Astrocyte (in vitro differentiated cells and primary cell): ENCODE results near the gene SEMA4D. TPM values are rescaled to one million over a fixed set of nuclear protein-coding genes. Genes with fewer than 3 reads are reported as not detected.

Experiments
- DNase-seq: peaks from one replicate; pipeline ENCODE4 v3.0.0-alpha.2; 2010; ENCODE audit warnings: low read depth
- FAIRE-seq: peaks from 2 replicates; lab custom pipeline; 2011; peaks lifted over from hg19 to GRCh38; lab: Jason Lieb, UNC
- H2AFZ ChIP-seq: 2 replicates; pipeline ENCODE4 v1.6.0; 2012; ENCODE audit warnings: low read depth, low read length, inconsistent platforms
- H3K27ac ChIP-seq: 2 replicates; pipeline ENCODE4 v1.5.1; 2011; ENCODE audit warnings: low read depth, low read length, inconsistent platforms
- H3K27me3 ChIP-seq: 2 replicates; pipeline ENCODE4 v1.6.0; 2011; ENCODE audit warnings: low read length, inconsistent platforms; ENCODE audit not compliant: insufficient read depth
- H3K36me3 ChIP-seq: 2 replicates; pipeline ENCODE4 v1.5.1; 2011; ENCODE audit warnings: low read length, inconsistent platforms; ENCODE audit not compliant: insufficient read depth
- H3K4me1 ChIP-seq: 2 replicates; pipeline ENCODE4 v1.5.1; 2011; ENCODE audit warnings: low read length, inconsistent platforms; ENCODE audit not compliant: insufficient read depth
- H3K4me2 ChIP-seq: 2 replicates; pipeline ENCODE4 v1.6.0; 2012; ENCODE audit warnings: low read length, inconsistent platforms
- H3K4me3 ChIP-seq: 2 replicates; pipeline ENCODE4 v1.5.1; 2011; ENCODE audit warnings: low read depth, mild to moderate bottlenecking, low read length, inconsistent platforms; ENCODE audit not compliant: insufficient read depth
- H3K79me2 ChIP-seq: 2 replicates; pipeline ENCODE4 v1.6.0; 2012; ENCODE audit warnings: mild to moderate bottlenecking, low read length, inconsistent platforms; ENCODE audit not compliant: insufficient read depth
- H3K9ac ChIP-seq: 2 replicates; pipeline ENCODE4 v1.6.0; 2012; ENCODE audit warnings: mild to moderate bottlenecking, low read length, inconsistent platforms
- H3K9me3 ChIP-seq: 2 replicates; pipeline ENCODE4 v1.5.1; 2012; ENCODE audit warnings: low read depth, mild to moderate bottlenecking, low read length, inconsistent platforms; ENCODE audit not compliant: insufficient read depth
- H4K20me1 ChIP-seq: 2 replicates; pipeline ENCODE4 v1.6.0; 2012; ENCODE audit warnings: low read length, inconsistent platforms; ENCODE audit not compliant: insufficient read depth
- H3K27ac Mint-ChIP-seq: one replicate; pipeline ENCODE4 v1.8.0; 2021; ENCODE audit warnings: mild to moderate bottlenecking, mixed read lengths; ENCODE audit not compliant: unreplicated experiment
- H3K27me3 Mint-ChIP-seq: one replicate; pipeline ENCODE4 v1.8.0; 2021; ENCODE audit warnings: low read depth, mixed read lengths; ENCODE audit not compliant: unreplicated experiment
- H3K36me3 Mint-ChIP-seq: one replicate; pipeline ENCODE4 v1.8.0; 2021; ENCODE audit warnings: low read depth, mixed read lengths; ENCODE audit not compliant: unreplicated experiment
- H3K4me1 Mint-ChIP-seq: one replicate; pipeline ENCODE4 v1.8.0; 2021; ENCODE audit warnings: low read depth, mixed read lengths; ENCODE audit not compliant: unreplicated experiment
- H3K4me3 Mint-ChIP-seq: one replicate; pipeline ENCODE4 v1.8.0; 2021; ENCODE audit warnings: mild to moderate bottlenecking, moderate library complexity, mixed read lengths; ENCODE audit not compliant: unreplicated experiment
- H3K9me3 Mint-ChIP-seq: one replicate; pipeline ENCODE4 v1.8.0; 2021; ENCODE audit warnings: mild to moderate bottlenecking, mixed read lengths; ENCODE audit not compliant: unreplicated experiment
- EZH2 ChIP-seq: IDR thresholded peaks from 2 replicates; pipeline ENCODE4 v1.6.1; 2012; ENCODE audit warnings: mild to moderate bottlenecking, low read length, inconsistent platforms; ENCODE audit not compliant: insufficient read depth
- total RNA-seq: library from RNA; stranded (reverse); gene quantifications from 2 replicates; pipeline ENCODE4 v1.2.1, GENCODE V29; 2021
- TF ChIP-seq, protein P1 (sequence below): IDR thresholded peaks from 2 replicates; pipeline ENCODE4 v1.5.1; 2011; ENCODE audit warnings: low read depth, mild to moderate bottlenecking, inconsistent platforms, low read length, moderate library complexity; ENCODE audit not compliant: insufficient read depth

The SEMA4D gene
- total RNA-seq, 1 donor from 2014 or later = 6.2 TPM

DNA sequence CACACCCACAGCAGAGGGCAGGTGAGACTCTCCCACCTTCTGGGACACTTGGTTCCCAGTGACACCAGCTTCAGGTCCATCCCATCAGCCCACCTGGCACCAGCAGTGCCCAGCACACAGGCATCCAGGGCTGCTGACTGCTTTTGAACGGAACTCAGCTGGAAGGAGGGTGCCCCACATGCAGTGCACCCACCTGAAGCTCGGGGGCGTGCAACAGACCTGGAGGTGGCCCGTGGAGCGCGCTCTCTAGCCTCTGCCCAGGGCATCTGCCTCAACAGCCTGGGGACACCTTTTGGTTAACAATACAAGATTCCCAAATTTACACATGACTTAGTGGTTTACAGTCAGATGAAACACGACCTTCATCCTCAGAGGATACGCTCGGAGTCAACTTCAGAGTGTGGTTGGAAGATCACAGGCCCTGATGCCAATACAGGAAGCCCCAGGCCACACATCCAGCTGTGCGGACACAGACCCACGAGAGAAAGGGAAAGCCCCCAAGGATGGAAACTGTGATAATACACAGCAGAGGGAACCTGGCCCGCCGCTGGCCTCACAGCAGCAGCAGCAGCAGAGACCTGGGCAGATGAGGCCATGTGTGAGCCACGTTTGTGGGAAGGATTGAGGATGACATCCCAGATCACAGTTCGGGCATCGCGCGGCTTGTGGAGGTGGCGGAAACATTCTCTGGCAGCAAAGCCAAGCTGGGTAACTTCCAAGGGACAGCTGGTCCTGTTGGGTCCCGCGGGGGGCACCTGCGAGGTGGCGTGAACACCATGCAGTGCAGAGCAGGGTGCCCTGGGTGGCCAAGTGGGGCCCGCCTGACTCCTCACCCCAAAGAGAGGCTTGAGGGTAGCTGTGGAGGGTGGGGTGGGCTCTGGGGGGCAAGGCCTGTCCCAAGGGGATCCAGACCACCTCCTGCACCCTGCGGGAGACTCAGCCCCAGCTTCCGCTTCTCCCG lies 115.6 kb downstream of the SEMA4D start:
- H3K9me3 ChIP-seq = no peaks in the 10 kb centered on the region
- no peaks in the 10 kb centered on the region for H3K27me3 ChIP-seq
- Mint-ChIP-seq H3K4me3 (no peak overlapping the region), H3K9me3 (no peaks in the 10 kb centered on the region), H3K27me3 (peaks cover 3% of the 10 kb centered on the region), H3K27ac (no peak overlapping the region), H3K4me1 (peaks cover 3% of the 10 kb centered on the region), H3K36me3 (peaks cover 22% of the 10 kb centered on the region)
- no peak for FAIRE-seq
- TF ChIP-seq EZH2 = no peak
- TF ChIP-seq, protein P1, sequence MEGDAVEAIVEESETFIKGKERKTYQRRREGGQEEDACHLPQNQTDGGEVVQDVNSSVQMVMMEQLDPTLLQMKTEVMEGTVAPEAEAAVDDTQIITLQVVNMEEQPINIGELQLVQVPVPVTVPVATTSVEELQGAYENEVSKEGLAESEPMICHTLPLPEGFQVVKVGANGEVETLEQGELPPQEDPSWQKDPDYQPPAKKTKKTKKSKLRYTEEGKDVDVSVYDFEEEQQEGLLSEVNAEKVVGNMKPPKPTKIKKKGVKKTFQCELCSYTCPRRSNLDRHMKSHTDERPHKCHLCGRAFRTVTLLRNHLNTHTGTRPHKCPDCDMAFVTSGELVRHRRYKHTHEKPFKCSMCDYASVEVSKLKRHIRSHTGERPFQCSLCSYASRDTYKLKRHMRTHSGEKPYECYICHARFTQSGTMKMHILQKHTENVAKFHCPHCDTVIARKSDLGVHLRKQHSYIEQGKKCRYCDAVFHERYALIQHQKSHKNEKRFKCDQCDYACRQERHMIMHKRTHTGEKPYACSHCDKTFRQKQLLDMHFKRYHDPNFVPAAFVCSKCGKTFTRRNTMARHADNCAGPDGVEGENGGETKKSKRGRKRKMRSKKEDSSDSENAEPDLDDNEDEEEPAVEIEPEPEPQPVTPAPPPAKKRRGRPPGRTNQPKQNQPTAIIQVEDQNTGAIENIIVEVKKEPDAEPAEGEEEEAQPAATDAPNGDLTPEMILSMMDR = no peak
- H3K4me3 ChIP-seq = no peak overlapping the region
- H3K4me1 ChIP-seq = no peaks in the 10 kb centered on the region
- no peak for DNase-seq
- no peak overlapping the region for H2AFZ ChIP-seq
- H3K79me2 ChIP-seq = no peaks in the 10 kb centered on the region
- no peak overlapping the region for H3K9ac ChIP-seq
- no peak overlapping the region for H3K4me2 ChIP-seq
- no peaks in the 10 kb centered on the region for H3K36me3 ChIP-seq
- no peak overlapping the region for H3K27ac ChIP-seq
- no peaks in the 10 kb centered on the region for H4K20me1 ChIP-seq

DNA sequence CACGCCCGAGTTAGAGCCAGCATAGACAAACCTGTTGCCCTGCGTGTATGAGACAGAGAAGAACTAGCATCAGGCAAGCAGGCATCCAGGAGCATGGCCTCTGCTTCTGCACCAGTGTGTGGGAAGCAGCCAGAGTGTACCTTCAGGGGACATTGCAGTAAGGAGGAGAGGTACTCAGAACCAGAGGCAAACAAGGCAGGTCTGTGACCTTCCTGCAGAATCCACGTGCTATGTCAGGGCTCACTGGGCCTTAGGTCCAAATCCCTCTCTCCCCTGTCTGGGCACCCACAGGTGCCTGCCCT lies 116.7 kb downstream of the SEMA4D start:
- no peaks in the 10 kb centered on the region for H3K4me1 ChIP-seq
- H3K4me3 ChIP-seq = no peak overlapping the region
- no peak for FAIRE-seq
- no peaks in the 10 kb centered on the region for H3K36me3 ChIP-seq
- H4K20me1 ChIP-seq = no peaks in the 10 kb centered on the region
- Mint-ChIP-seq H3K27ac (no peak overlapping the region), H3K27me3 (peaks cover 4% of the 10 kb centered on the region), H3K9me3 (no peaks in the 10 kb centered on the region), H3K36me3 (peaks cover 18% of the 10 kb centered on the region), H3K4me3 (no peak overlapping the region), H3K4me1 (peaks cover 3% of the 10 kb centered on the region)
- no peak for DNase-seq
- no peaks in the 10 kb centered on the region for H3K27me3 ChIP-seq
- H3K79me2 ChIP-seq = no peaks in the 10 kb centered on the region
- no peak overlapping the region for H3K27ac ChIP-seq
- H3K4me2 ChIP-seq = no peak overlapping the region
- no peak for TF ChIP-seq EZH2
- TF ChIP-seq, protein P1 = no peak
- no peaks in the 10 kb centered on the region for H3K9me3 ChIP-seq
- H3K9ac ChIP-seq = no peak overlapping the region
- no peak overlapping the region for H2AFZ ChIP-seq
